ENCODE data around the gene IMMP2L. TPM values are rescaled to one million over a fixed set of nuclear protein-coding genes. Genes with fewer than 3 reads are reported as not detected.

IMMP2L gene
- total RNA-seq, 1 donor, result 19.9 TPM

GRCh38 chr7:110962374-110962773 is 599.9 kb downstream of the IMMP2L start:
- H3K36me3 ChIP-seq (ENCODE audit: insufficient read depth, low read length), result no peaks in the 10 kb centered on the region
- no peaks in the 10 kb centered on the region for H3K27me3 ChIP-seq (ENCODE audit: insufficient read depth, low read length)
- no peaks in the 10 kb centered on the region for H4K20me1 ChIP-seq (ENCODE audit: insufficient read depth, low read length)
- TF ChIP-seq CTCF (IDR thresholded peaks at IDR 0.05; ENCODE audit: extremely low read depth, low read depth, low read length), result no peak
- no peaks in the 10 kb centered on the region for H3K4me1 ChIP-seq (ENCODE audit: insufficient read depth, low read length)
- no peak overlapping the region for H3K4me2 ChIP-seq (ENCODE audit: insufficient read depth, low read length)
- DNase-seq (ENCODE audit: insufficient read length, low spot score, missing footprints), result no peak
- no peak overlapping the region for H2AFZ ChIP-seq (ENCODE audit: low read length)
- no peak overlapping the region for H3K4me3 ChIP-seq (ENCODE audit: insufficient read depth, low read length)
- no peaks in the 10 kb centered on the region for H3K9me3 ChIP-seq (ENCODE audit: low read depth, low read length)
- H3K79me2 ChIP-seq (ENCODE audit: insufficient read depth, low read length), result no peaks in the 10 kb centered on the region
- H3K27ac ChIP-seq (ENCODE audit: low read depth, low read length), result no peak overlapping the region

- Histone ChIP-seq H3K79me2 (ENCODE audit: insufficient read depth, low read length) (no peaks in the 10 kb centered on the region), H2AFZ (ENCODE audit: low read length) (no peak overlapping the region), H3K9me3 (ENCODE audit: low read depth, low read length) (no peaks in the 10 kb centered on the region), H3K36me3 (ENCODE audit: insufficient read depth, low read length) (no peaks in the 10 kb centered on the region), H3K4me1 (ENCODE audit: insufficient read depth, low read length) (no peaks in the 10 kb centered on the region), H3K4me2 (ENCODE audit: insufficient read depth, low read length) (no peak overlapping the region), H3K27ac (ENCODE audit: low read depth, low read length) (no peak overlapping the region), H4K20me1 (ENCODE audit: insufficient read depth, low read length) (no peaks in the 10 kb centered on the region), H3K4me3 (ENCODE audit: insufficient read depth, low read length) (no peak overlapping the region), H3K27me3 (ENCODE audit: insufficient read depth, low read length) (no peaks in the 10 kb centered on the region)
- DNase-seq (ENCODE audit: insufficient read length, low spot score, missing footprints), result no peak
- no peak for TF ChIP-seq CTCF (IDR thresholded peaks at IDR 0.05; ENCODE audit: extremely low read depth, low read depth, low read length)
Measured at GRCh38 chr7:110960811-110961210, 601.5 kb downstream of the IMMP2L start.

GRCh38 chr7:110948280-110948679 is 614.0 kb downstream of the IMMP2L start:
- H3K36me3 ChIP-seq (ENCODE audit: insufficient read depth, low read length), result no peaks in the 10 kb centered on the region
- no peak overlapping the region for H2AFZ ChIP-seq (ENCODE audit: low read length)
- no peaks in the 10 kb centered on the region for H4K20me1 ChIP-seq (ENCODE audit: insufficient read depth, low read length)
- DNase-seq (ENCODE audit: insufficient read length, low spot score, missing footprints), result no peak
- no peak for TF ChIP-seq CTCF (IDR thresholded peaks at IDR 0.05; ENCODE audit: extremely low read depth, low read depth, low read length)
- no peak overlapping the region for H3K4me3 ChIP-seq (ENCODE audit: insufficient read depth, low read length)
- H3K27me3 ChIP-seq (ENCODE audit: insufficient read depth, low read length), result no peaks in the 10 kb centered on the region
- H3K4me2 ChIP-seq (ENCODE audit: insufficient read depth, low read length), result no peak overlapping the region
- H3K9me3 ChIP-seq (ENCODE audit: low read depth, low read length), result no peaks in the 10 kb centered on the region
- no peaks in the 10 kb centered on the region for H3K4me1 ChIP-seq (ENCODE audit: insufficient read depth, low read length)
- no peak overlapping the region for H3K27ac ChIP-seq (ENCODE audit: low read depth, low read length)
- no peaks in the 10 kb centered on the region for H3K79me2 ChIP-seq (ENCODE audit: insufficient read depth, low read length)

- H3K4me1 ChIP-seq (ENCODE audit: insufficient read depth, low read length), result no peaks in the 10 kb centered on the region
- no peak overlapping the region for H3K4me3 ChIP-seq (ENCODE audit: insufficient read depth, low read length)
- no peaks in the 10 kb centered on the region for H3K79me2 ChIP-seq (ENCODE audit: insufficient read depth, low read length)
- DNase-seq (ENCODE audit: insufficient read length, low spot score, missing footprints), result no peak
- no peak for TF ChIP-seq CTCF (IDR thresholded peaks at IDR 0.05; ENCODE audit: extremely low read depth, low read depth, low read length)
- no peaks in the 10 kb centered on the region for H3K27me3 ChIP-seq (ENCODE audit: insufficient read depth, low read length)
- no peak overlapping the region for H2AFZ ChIP-seq (ENCODE audit: low read length)
- H3K36me3 ChIP-seq (ENCODE audit: insufficient read depth, low read length), result no peaks in the 10 kb centered on the region
- no peaks in the 10 kb centered on the region for H3K9me3 ChIP-seq (ENCODE audit: low read depth, low read length)
- H4K20me1 ChIP-seq (ENCODE audit: insufficient read depth, low read length), result no peaks in the 10 kb centered on the region
- no peak overlapping the region for H3K27ac ChIP-seq (ENCODE audit: low read depth, low read length)
- no peak overlapping the region for H3K4me2 ChIP-seq (ENCODE audit: insufficient read depth, low read length)
Measured at GRCh38 chr7:110947408-110947807, 614.9 kb downstream of the IMMP2L start.

Data from osteoblast (primary cell).